Liver (tissue), 3 donors: ENCODE measurements around the gene RNF187.

Source experiments
- CTCF ChIP-seq: fragments of 150-350 bp; IDR thresholded peaks from 2 replicates; pipeline ENCODE4 v1.5.1; 2017; ENCODE audit warnings: improper control_type of control experiment, low read depth, low read length; ENCODE audit not compliant: missing input control
- TAF1 ChIP-seq: conservative IDR thresholded peaks from 2 replicates; pipeline ENCODE4 v1.6.1; 2016; ENCODE audit warnings: antibody characterized with exemption, mild to moderate bottlenecking
- TF ChIP-seq, protein P1 (sequence below): IDR thresholded peaks from 2 replicates; pipeline ENCODE4 v1.6.1; 2016; ENCODE audit warnings: antibody characterized with exemption
- donor health status: healthy.
- donor health status: healthy.

DNA sequence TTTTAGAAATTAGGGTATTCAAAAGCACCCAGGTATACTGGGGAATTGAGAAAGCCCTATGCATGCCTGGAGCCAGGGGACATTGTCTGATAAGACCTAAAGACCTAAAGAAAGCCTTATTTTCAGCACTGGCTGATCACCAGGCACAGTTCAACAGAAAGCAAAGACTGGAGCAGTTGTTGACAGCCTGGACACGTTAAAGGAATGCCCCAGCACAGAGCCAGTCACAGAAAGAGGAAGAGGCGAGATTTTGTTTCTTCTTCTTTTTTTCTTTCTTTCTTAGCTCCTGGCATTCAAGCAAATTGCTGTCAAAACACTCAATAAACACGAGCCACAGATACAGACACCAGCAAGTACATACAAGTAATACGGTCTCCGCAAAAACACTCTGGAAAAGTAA is 40.4 kb downstream of the RNF187 start:
- no peak for TF ChIP-seq TAF1
- TF ChIP-seq, protein P1, sequence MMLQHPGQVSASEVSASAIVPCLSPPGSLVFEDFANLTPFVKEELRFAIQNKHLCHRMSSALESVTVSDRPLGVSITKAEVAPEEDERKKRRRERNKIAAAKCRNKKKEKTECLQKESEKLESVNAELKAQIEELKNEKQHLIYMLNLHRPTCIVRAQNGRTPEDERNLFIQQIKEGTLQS: no peak
- TF ChIP-seq CTCF: no peak
